GM12874 (cell line): Measurements from ENCODE around the gene BTG4.

ENCODE experiments used
- TF ChIP-seq, protein P1 (sequence below): IDR thresholded peaks from 2 replicates; pipeline ENCODE4 v1.5.1; 2011; ENCODE audit warnings: low read depth, mild to moderate bottlenecking, control low read depth, low read length, moderate library complexity; ENCODE audit not compliant: insufficient read depth

Gene BTG4

DNA sequence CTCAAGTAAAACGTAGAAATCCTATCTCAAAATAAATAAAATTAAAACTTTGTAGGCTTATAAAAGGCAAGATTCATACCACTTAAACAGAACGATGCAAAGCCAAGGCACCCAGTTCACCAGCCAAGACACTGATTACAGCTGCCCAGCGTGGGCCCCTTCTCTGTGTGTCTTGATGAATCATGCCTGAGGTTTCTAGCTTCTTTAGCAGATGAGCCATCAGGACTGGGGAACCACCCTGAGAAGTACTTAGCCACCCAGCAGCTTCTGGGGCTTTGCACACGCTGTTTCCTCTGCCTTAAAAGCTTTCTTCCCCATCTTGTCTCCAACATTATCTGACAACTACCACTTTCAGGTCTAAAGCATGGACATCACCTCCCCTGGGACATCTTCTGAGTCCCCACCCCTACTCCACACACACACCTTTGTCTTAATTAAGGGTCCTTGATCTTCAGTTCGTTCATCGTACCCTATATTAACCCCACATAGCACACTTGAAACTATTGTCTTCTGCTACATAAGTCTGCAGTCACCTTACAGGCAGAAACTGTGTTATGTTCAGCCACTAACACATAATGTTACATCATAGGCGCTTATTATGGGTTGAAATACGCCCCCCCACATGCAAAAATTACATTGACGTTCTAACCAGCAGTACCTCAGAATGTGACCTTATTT, 19.6 kb upstream of the BTG4 start:
- TF ChIP-seq, protein P1, sequence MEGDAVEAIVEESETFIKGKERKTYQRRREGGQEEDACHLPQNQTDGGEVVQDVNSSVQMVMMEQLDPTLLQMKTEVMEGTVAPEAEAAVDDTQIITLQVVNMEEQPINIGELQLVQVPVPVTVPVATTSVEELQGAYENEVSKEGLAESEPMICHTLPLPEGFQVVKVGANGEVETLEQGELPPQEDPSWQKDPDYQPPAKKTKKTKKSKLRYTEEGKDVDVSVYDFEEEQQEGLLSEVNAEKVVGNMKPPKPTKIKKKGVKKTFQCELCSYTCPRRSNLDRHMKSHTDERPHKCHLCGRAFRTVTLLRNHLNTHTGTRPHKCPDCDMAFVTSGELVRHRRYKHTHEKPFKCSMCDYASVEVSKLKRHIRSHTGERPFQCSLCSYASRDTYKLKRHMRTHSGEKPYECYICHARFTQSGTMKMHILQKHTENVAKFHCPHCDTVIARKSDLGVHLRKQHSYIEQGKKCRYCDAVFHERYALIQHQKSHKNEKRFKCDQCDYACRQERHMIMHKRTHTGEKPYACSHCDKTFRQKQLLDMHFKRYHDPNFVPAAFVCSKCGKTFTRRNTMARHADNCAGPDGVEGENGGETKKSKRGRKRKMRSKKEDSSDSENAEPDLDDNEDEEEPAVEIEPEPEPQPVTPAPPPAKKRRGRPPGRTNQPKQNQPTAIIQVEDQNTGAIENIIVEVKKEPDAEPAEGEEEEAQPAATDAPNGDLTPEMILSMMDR: no peak

DNA sequence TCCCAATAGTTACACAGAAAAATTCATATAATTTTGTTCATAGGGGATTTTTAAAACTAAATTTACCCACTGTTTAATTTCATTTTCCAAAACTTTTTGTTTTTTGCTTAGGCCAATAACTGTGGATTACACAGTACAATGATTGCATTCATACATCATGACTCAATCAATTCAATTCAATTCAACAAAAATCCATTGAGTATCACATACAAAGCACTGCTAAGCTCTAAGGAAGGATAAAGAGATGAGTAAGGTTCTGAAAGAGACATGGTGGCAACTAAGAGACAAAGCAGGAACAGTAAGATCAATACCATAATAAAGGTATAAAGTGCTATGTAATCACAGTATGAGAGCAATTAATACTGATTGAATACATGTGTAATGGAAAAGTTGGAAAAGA, 18.9 kb upstream of the BTG4 start:
- TF ChIP-seq, protein P1: no peak

DNA sequence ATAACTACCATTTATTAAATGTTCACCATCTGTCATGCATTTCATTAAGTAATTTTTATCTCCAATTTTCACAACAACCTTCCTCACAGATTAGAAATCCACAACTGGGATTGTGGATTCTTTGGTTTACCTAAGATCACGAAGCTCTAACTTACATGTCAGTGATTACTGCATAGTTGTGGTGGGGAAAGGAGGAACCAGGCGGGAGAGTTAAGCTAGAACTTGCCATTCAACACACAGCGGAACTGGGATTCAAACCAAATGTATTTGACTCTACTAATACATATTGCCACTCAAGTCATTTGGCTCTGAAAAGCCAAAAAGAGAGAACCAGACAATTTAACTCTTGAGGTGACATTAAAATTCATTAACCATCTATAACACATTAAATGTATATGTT, 17.9 kb upstream of the BTG4 start:
- TF ChIP-seq, protein P1: no peak

DNA sequence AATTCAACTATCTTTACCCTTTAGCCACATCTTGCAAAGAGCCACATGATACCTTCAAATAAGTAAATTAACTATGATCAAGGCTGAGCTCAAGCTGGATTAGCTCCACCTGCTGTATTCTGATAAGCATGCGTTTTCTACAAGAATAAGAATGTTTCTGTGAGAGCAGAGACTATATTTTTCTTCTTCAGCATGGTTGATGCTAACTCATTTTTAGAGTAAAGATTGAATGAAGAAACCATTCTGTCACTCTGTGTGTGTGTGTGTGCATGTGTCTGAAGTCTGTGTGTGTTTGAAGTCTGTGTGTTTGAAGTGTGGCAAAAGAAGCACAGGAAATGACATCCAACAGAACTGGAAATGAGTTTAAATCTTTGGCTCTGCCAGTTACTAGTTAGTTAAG, 16.4 kb upstream of the BTG4 start:
- TF ChIP-seq, protein P1: no peak

DNA sequence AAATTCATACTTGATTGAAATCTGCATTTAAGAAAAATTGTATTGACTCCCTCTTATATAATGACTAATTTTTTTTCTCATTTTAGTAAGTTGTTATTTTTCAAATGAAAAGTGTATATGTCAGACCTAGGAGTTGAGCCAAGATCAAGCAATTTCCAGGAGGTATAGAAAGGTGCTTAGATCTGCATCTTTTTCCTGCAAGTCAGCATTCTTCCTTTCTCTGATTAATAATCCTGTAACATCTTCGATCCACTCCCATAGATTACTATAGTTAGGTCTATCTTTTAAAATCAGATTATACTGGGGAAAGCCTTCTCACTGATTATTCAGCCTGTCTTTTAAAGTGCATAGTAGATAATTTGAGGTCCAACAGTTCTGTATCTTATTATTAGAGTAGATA, 15.1 kb upstream of the BTG4 start:
- TF ChIP-seq, protein P1: no peak

DNA sequence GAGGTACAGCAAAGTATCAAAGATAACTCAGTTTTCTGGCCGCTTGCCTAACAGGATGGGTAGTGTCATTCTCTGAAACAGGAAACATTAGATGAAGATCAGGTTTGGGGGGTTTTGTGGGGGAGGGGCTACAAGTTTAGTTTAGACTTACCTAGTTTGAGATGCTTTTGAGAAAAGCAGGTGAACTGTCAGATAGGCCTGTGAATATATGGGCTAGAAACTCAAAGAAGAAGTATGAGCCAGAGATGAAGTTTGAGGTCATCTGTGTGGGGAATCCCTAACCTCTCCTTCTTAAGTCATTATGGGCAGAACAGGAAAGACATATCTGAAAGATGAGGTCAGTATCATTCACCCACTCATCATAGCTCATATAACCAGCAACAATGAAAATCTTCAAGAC, 14.3 kb upstream of the BTG4 start:
- TF ChIP-seq, protein P1: no peak

DNA sequence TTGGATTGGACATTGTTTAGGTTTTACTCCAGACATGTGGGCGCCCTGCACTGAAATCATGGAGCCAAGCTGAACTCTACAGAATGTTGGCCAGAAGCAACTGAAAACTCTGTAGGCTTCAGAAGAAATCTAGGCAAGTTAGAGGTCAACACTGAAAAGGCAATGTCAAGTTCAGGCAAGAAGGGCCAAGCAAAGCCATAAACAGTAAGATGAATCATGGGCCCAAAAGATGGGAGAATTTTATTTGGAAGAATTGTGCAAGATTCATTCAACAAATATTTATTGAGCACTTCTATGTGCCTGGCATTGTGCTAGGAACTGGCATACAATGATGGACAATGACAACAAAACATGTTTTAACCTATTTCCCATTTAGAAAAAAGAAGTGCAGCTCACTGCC, 13.3 kb upstream of the BTG4 start:
- TF ChIP-seq, protein P1: no peak
